GM21528 (cell line): ENCODE data around the gene EEF1AKMT1.

ENCODE experiments used
- ATAC-seq: cut with Tn5 transposase; IDR thresholded peaks from one replicate; pipeline ENCODE4 v1.9.1; 2021; ENCODE audit warnings: mild to moderate bottlenecking, moderate library complexity; ENCODE audit not compliant: unreplicated experiment, low FRiP score

Gene EEF1AKMT1, protein sequence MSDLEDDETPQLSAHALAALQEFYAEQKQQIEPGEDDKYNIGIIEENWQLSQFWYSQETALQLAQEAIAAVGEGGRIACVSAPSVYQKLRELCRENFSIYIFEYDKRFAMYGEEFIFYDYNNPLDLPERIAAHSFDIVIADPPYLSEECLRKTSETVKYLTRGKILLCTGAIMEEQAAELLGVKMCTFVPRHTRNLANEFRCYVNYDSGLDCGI

DNA sequence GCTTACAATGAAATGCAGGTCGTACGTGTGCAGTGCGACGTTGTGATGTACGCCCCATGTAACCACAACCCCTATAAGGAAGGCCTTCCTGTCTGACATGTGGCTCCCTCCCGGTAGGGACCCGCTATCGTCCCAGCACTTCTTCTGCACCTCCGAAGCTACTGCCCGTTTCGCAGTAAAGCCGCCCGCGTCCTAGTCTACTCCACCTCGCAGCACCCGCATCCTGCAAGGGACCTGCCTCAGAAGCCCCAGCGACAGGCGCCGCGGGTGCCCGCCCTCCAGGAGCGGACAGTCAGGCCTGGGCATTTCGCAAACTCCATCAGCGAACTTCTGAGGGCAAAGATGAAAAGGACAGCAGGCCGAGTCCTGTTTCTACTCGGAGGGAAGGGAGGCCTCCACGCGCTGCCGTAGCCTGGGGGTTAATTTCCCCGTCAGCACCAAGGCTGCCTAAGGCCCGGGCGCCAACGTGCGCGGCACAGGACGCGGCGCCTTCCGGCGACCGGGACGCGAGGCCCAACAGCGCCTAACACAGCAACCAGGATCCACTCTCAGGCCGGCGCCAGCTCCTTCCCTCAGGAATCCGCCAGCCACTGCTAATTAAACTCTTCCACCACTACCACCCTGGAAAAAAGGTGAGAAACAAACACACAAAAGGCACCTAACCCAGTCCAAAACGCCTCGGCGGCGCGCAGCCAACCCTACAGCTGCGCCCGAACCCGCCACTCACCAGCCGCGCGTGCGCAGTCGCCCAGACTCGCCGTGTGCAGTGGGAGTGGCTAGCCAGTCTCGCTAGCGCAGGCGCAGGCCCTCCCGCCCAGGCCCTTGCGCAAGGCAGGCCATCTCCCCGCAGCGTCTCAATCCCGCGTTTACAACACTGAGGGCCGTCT, at the start of gene EEF1AKMT1:
Gene EEF1AKMT1 (minus strand): TSS at position 768 of the 887 bp plus-strand sequence. CDS start 16,363 bp downstream, outside the sequence.
- ATAC-seq, result peak; percentile 84

- ATAC-seq, result no peak
Observed at GRCh38 chr13:20823071-20823470, 49.3 kb upstream of the EEF1AKMT1 start.

GRCh38 chr13:20822406-20822805, 48.6 kb upstream of the EEF1AKMT1 start:
- ATAC-seq, result no peak

- no peak for ATAC-seq
Observed at GRCh38 chr13:20819715-20820114, 46.0 kb upstream of the EEF1AKMT1 start.

- no peak for ATAC-seq
Observed at GRCh38 chr13:20815464-20815863, 41.7 kb upstream of the EEF1AKMT1 start.

DNA sequence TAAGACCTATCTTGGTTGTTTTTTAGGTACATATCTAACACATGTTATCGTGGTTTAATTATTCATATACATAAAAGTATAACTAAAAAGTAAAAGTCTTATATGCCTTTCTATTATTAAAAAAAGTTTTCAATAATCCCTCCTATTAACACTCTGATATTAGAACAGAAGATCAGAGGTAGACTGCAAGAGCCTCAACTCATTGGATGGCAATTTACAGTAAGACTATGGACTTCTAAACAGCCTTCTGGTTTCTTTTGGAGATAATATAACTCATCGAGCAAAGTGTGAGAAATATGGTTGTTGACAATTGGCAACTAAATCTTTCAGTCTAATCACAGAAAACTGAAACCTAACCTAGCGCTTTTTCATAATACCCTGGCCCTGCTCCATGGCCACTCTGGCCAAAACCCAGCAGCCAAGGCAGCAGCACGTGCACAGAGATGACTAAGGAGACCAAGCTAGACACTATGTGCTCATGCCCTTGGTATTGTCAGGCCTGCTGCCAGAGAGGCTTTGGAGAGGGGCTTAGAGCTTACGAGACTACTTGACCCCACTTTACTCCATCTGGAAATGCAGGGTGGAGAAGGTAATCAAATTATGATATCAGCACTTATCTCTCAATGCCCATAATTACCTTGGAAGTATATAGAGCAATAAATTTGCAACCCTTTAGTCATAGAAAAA, 40.6 kb upstream of the EEF1AKMT1 start:
- no peak for ATAC-seq

- no peak for ATAC-seq
Observed at GRCh38 chr13:20812890-20813289, 39.1 kb upstream of the EEF1AKMT1 start.

- ATAC-seq, result no peak
Observed at GRCh38 chr13:20810808-20811207, 37.0 kb upstream of the EEF1AKMT1 start.

DNA sequence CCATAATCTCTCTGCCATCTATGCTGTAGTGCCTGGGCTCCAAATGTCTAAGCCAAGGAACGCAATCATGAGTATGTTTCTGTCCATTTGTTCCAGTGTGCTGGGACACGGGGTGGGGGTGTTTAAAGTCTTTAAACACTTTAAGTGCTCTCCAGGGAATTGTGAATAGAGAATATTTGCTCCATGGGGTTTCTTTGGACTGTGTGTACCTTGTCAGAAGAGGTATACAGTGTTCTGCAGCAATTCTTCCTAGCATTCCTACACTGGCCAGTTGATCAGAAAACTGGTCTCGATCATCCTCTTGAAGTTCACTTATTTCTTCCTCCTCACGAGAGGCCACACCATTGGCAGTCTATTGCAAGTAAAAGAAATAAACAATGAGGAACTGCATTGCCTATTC, 35.1 kb upstream of the EEF1AKMT1 start:
- no peak for ATAC-seq

GRCh38 chr13:20803180-20803965, 29.6 kb upstream of the EEF1AKMT1 start:
- ATAC-seq, result no peak

- no peak for ATAC-seq
Observed at GRCh38 chr13:20801707-20802106, 27.9 kb upstream of the EEF1AKMT1 start.

DNA sequence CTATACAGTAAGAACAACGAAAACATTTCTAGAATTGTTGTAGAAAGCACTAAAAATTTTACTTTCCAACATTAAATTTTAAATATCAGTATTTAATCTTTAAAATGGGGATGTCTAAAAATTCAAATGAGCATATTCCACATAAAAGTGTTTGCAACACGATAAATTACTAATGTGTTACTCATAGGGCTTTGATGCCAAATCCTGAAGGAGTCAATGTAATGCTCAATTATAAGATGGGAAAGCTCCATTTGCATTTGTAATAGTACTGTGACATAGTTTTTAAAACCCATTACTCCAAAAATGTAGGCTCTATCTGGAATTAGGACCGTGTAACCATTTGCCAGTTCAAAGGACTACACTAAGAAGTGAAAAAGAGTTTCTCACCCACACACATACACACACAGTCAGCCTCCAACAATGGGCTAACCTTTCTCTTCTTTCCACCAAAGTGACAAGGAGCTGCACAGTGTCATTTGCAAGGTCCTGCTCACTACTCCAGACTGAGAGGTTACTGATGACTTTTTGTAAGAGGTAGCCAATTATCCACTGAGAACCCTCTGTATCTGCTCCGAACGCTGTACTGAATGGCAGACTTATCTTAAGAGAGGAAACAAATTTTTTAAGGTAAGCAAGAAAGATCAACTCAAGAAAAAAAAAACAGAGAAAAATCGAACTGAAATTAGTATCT, 26.1 kb upstream of the EEF1AKMT1 start:
- no peak for ATAC-seq

GRCh38 chr13:20798027-20798426, 24.3 kb upstream of the EEF1AKMT1 start:
- no peak for ATAC-seq

GRCh38 chr13:20796791-20797508, 23.2 kb upstream of the EEF1AKMT1 start:
- ATAC-seq, result no peak

GRCh38 chr13:20789665-20790064, 15.9 kb upstream of the EEF1AKMT1 start:
- ATAC-seq, result no peak

- ATAC-seq, result no peak
Observed at GRCh38 chr13:20788312-20788711, 14.6 kb upstream of the EEF1AKMT1 start.

DNA sequence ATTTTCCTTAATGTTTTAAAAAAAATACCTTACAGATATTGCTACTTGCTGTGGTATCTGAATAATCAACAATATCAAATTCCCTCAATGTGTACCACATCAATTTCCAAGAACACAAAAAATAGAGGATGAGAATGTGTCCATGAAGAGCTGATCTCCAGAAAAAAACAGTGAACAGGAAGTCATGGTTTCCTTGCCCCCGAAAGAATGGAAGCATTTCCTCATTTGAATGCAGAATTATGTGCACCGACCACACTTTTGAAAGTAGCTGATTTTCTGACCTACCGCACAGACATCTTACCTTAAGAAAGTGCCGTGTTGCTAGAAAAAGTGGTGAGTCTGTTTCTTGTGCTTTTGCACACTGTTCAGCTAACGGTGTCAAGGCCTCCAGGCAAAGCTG, 13.4 kb upstream of the EEF1AKMT1 start:
- no peak for ATAC-seq

GRCh38 chr13:20782116-20782708, 8.5 kb upstream of the EEF1AKMT1 start:
- peak; percentile 78 for ATAC-seq

DNA sequence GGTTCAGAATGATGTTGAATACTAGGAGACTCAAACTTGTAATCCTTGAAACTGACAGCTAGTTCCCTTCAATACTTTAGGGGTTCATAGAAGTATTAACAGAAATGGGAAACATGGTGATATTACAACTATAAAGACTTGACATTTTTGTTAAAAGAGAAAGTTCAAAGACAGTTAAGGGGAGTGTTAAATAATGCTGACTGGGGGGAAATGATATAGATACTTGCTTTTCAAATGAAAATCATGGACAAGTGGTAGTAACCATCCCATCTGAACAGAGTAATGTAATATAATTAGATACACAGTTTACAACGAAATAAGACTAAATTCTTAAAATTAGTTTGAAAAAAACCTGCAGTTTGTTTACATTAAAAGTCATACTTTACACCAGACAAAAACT, 6.6 kb upstream of the EEF1AKMT1 start:
- no peak for ATAC-seq
